Ascending aorta (tissue), 2 donors: ENCODE results near the gene FCGR3B. TPM values are rescaled to one million over a fixed set of nuclear protein-coding genes. Genes with fewer than 3 reads are reported as not detected.
"Not testable (repeated sequence)": the region's sequence is repeated elsewhere in the genome, so short reads cannot be mapped to it uniquely, and the experiment has no call there.

Experiments
- DNase-seq, 2 donors: peaks; one replicate each; pipeline ENCODE4 v3.0.0-alpha.2; 2019; ENCODE audit warnings: low spot score in 2 of 2
- H3K27ac ChIP-seq, 2 donors: fragments of 200-600 bp; sonication (generic); one replicate each; pipeline ENCODE4 v1.5.1; 2016 to 2017; ENCODE audit warnings: mild to moderate bottlenecking in 1 of 2
- H3K27me3 ChIP-seq: fragments of 200-600 bp; sonication (generic); one replicate; pipeline ENCODE4 v1.5.1; 2017
- H3K36me3 ChIP-seq, 2 donors: fragments of 200-600 bp; sonication (generic); one replicate each; pipeline ENCODE4 v1.5.1; 2016
- H3K4me1 ChIP-seq, 2 donors: fragments of 200-600 bp; sonication (generic); one replicate each; pipeline ENCODE4 v1.5.1; 2016 to 2017; ENCODE audit warnings: mild to moderate bottlenecking in 1 of 2
- H3K4me3 ChIP-seq, 2 donors: fragments of 200-600 bp; sonication (generic); one replicate each; pipeline ENCODE4 v1.5.1; 2016 to 2017; ENCODE audit warnings: mild to moderate bottlenecking in 1 of 2
- H3K9me3 ChIP-seq, 2 donors: fragments of 200-600 bp; sonication (generic); one replicate each; pipeline ENCODE4 v1.5.1; 2016
- intact Hi-C: fragments of 100-400 bp; cut with DNase I; formaldehyde crosslinking; loops from one replicate; pipeline ENCODE4 v1.15.1; 2023
- total RNA-seq: library from RNA; depleted of rRNA; stranded (reverse); fragments of >200 nt; gene quantifications from one replicate; pipeline ENCODE4 v1.1.0, GENCODE V29; 2016

FCGR3B gene
- total RNA-seq, 1 donor from 2014 or later: not detected

DNA sequence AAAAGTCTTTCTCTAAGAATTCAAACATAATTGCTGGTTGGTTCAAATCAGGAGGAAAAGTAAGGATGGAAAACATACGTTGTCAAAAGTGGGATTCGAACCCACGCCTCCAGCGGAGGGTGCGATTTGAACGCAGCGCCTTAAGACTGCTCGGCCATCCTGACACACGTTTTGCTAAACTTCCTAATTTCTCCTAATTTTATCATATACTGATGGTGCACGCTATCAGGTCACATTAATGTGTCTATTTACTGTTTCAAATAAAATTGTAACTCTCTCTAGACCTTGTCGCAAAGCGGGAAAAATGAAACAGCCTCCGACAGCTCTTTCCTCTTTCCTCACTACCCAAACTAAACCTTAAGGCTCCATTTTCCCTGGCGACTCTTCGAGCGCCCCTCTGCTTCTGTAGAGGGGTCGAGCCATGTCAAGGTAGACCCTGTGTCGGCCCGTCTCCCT, 19.1 kb downstream of the FCGR3B start:
- H3K27me3 ChIP-seq, H3K4me1 ChIP-seq, DNase-seq, H3K9me3 ChIP-seq, H3K36me3 ChIP-seq: not testable (repeated sequence)
- intact Hi-C loops: loop anchor here (1.0 to 5.0 kb wide), 4 partner anchors 79 to 230 kb away; no protein-coding TSS in a partner anchor
- H3K4me3 ChIP-seq: peak overlapping the region; percentile 54 to 58
- peak overlapping the region; percentile 84 to 88 for H3K27ac ChIP-seq

DNA sequence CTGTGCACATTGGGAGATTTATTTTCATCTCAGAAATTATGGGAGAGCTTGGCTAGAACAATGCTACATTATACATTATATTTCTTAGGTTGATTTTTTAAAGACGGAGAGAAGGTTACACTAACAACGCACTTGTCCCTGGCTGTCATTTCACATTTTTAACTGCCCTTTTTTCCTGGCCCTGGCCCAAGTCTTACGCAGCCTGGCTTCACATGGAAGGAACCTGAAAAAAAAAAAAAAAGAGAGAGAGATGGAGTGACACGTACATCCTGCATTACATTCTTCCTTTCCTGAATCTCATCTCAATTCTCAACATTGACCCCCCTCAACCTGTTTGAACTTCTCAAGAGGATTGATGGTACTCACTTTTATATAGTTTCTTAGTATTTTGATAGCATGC, 20.8 kb downstream of the FCGR3B start:
- intact Hi-C loops: loop anchor here (2.0 to 5.0 kb wide), 2 partner anchors 77 to 228 kb away; no protein-coding TSS in a partner anchor
- H3K36me3 ChIP-seq, H3K27me3 ChIP-seq, H3K4me1 ChIP-seq, H3K4me3 ChIP-seq, H3K27ac ChIP-seq, H3K9me3 ChIP-seq: not testable (repeated sequence)
- peak in 1 of 2 donors; percentile 75 for DNase-seq

DNA sequence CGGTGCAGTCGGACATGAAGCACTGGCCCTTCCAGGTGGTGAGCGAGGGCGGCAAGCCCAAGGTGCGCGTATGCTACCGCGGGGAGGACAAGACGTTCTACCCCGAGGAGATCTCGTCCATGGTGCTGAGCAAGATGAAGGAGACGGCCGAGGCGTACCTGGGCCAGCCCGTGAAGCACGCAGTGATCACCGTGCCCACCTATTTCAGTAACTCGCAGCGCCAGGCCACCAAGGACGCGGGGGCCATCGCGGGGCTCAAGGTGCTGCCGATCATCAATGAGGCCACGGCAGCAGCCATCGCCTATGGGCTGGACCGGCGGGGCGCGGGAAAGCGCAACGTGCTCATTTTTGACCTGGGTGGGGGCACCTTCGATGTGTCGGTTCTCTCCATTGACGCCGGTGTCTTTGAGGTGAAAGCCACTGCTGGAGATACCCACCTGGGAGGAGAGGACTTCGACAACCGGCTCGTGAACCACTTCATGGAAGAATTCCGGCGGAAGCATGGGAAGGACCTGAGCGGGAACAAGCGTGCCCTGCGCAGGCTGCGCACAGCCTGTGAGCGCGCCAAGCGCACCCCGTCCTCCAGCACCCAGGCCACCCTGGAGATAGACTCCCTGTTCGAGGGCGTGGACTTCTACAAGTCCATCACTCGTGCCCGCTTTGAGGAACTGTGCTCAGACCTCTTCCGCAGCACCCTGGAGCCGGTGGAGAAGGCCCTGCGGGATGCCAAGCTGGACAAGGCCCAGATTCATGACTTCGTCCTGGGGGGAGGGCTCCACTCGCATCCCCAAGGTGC, 24.2 kb downstream of the FCGR3B start:
- not testable (repeated sequence) for DNase-seq, H3K36me3 ChIP-seq

DNA sequence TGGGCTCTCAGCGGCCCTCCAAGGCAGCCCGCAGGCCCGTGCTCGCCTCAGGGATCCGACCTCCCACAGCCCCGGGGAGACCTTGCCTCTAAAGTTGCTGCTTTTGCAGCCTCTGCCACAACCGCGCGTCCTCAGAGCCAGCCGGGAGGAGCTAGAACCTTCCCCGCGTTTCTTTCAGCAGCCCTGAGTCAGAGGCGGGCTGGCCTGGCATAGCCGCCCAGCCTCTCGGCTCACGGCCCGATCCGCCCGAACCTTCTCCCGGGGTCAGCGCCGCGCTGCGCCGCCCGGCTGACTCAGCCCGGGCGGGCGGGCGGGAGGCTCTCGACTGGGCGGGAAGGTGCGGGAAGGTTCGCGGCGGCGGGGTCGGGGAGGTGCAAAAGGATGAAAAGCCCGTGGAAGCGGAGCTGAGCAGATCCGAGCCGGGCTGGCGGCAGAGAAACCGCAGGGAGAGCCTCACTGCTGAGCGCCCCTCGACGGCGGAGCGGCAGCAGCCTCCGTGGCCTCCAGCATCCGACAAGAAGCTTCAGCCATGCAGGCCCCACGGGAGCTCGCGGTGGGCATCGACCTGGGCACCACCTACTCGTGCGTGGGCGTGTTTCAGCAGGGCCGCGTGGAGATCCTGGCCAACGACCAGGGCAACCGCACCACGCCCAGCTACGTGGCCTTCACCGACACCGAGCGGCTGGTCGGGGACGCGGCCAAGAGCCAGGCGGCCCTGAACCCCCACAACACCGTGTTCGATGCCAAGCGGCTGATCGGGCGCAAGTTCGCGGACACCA, 25.0 kb downstream of the FCGR3B start:
- H3K9me3 ChIP-seq, H3K4me1 ChIP-seq, intact Hi-C loops, H3K36me3 ChIP-seq, H3K27me3 ChIP-seq: not testable (repeated sequence)
- DNase-seq: peak in 1 of 2 donors; percentile 80
- Histone ChIP-seq H3K27ac (peak overlapping the region in 1 of 2 donors; percentile 16), H3K4me3 (peak overlapping the region; percentile 36 to 55)

More for the DNA sequence above, 24.2 kb downstream of the FCGR3B start:
- H3K27me3 ChIP-seq, H3K27ac ChIP-seq, intact Hi-C loops, H3K9me3 ChIP-seq, H3K4me3 ChIP-seq, H3K4me1 ChIP-seq: not testable (repeated sequence)

DNA sequence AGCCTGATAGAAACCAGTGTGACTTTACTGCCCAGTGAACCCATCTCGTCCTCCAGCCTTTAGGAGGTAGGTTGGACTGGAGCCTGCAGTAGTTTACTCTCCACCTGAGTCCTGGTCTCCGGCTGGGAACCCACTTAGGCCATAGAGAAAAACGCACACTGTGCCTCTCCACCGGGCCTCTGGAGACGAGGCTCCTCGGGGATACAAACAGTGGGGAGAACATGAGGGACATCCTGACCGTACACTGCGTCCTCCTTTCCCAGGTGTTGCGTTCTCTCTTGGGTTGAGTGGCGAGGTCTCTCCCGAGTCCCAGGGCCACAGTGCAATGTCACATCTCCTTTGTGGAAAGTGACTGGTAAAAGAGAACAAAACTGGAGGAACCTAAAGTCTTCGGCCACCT, 26.0 kb downstream of the FCGR3B start:
- H3K9me3 ChIP-seq, H3K4me1 ChIP-seq, H3K36me3 ChIP-seq, intact Hi-C loops, H3K27ac ChIP-seq, DNase-seq, H3K4me3 ChIP-seq, H3K27me3 ChIP-seq: not testable (repeated sequence)

DNA sequence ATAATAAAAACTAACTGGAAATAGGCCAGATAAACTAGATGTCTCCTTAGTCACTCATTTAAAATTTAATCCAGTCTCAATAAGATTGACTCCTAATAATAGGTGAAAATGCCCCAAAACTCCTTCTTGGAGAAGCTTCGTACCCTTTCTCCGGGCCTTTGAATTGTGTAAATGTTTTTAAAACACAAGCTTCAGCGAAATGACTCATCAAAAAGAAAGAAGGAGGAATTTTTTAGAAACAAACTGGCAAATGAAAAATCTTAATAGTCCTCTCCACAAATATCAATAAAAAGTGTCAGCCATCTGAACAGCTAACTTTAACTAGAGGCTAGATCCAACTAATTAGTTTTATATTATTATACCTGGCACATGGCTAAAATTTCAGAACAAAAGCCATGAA, 33.9 kb downstream of the FCGR3B start:
- DNase-seq, H3K4me3 ChIP-seq, H3K9me3 ChIP-seq, intact Hi-C loops, H3K27ac ChIP-seq, H3K27me3 ChIP-seq, H3K4me1 ChIP-seq, H3K36me3 ChIP-seq: not testable (repeated sequence)

DNA sequence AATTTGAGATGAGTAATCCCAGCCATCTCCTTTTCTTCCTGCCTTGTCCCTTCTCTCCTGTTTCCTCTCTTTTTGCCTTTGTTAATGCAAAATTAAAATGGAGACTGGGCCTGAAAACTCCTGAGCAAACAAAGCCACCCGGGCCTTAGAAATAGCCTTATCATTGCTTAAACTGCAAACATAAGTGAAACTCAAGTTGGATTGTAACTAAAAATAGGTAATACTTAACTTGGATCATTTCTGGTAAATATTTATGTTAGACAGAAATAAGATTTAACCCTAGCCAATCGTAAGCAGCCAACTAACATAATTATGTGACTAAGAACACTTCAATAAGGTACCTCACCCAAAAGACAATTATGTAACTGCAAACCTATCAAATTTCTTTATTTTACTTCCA, 35.4 kb downstream of the FCGR3B start:
- H3K4me1 ChIP-seq, intact Hi-C loops, H3K27me3 ChIP-seq, H3K36me3 ChIP-seq, H3K4me3 ChIP-seq, H3K9me3 ChIP-seq, DNase-seq: not testable (repeated sequence)
- H3K27ac ChIP-seq: peak overlapping the region in 1 of 2 donors; percentile 80

DNA sequence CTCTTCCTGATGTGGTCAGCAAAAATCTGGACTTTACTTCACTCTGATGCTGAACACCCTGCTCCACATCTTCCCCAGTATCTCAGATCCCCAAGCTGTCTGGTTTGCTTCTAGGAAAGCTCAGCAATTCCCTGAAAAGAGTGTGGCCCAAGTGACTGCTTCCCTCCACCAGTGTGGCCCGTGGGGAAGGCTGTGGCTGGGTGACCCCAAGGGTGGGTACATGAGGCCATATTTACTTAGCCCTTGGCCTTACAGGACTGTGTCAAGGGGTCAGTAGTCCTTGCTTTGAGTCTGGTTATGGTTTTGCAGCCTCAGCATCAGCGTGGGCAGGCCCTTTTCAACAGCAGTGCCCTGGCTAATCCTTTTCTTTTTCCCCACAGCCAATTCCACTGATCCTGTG, 35.8 kb downstream of the FCGR3B start:
- H3K36me3 ChIP-seq, H3K27me3 ChIP-seq, H3K4me3 ChIP-seq, DNase-seq, intact Hi-C loops, H3K4me1 ChIP-seq, H3K9me3 ChIP-seq: not testable (repeated sequence)
- peak overlapping the region in 1 of 2 donors; percentile 80 for H3K27ac ChIP-seq

DNA sequence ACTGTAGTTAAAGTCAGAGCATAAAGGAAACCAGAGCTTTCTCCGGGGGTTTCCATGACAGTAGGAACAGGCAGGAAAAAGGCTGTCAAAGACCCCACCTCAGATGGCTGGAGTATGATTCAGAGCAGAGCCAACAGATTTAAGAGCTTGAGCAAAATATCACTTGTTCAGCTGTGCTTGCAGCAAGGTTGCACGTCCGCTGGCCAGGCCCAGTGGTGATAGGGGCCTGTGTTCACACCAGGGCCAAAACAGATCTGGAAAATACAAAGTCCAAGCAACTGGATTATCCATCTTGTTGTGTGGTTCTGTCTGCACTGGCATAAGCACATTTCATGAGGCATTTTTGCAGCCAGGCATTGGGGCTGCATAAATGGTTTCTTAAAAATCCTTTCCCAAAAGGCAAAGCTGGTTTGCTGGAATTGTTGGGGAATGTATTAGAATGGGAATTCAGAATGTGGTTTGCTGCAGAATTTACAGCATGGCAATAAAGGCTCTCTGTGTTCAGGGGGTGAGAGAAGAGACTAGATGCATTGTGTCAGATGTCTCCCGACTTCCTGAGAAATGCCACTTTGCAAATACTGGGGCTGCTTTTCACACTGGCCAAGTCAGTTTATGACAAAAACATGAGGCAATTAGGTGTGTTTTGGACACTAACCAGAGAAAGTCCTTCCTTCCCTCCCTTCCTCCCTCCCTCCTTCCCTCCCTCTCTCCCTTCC, 36.5 kb downstream of the FCGR3B start:
- peak overlapping the region in 1 of 2 donors; percentile 13 for H3K27ac ChIP-seq
- intact Hi-C loops: not testable (repeated sequence)

DNA sequence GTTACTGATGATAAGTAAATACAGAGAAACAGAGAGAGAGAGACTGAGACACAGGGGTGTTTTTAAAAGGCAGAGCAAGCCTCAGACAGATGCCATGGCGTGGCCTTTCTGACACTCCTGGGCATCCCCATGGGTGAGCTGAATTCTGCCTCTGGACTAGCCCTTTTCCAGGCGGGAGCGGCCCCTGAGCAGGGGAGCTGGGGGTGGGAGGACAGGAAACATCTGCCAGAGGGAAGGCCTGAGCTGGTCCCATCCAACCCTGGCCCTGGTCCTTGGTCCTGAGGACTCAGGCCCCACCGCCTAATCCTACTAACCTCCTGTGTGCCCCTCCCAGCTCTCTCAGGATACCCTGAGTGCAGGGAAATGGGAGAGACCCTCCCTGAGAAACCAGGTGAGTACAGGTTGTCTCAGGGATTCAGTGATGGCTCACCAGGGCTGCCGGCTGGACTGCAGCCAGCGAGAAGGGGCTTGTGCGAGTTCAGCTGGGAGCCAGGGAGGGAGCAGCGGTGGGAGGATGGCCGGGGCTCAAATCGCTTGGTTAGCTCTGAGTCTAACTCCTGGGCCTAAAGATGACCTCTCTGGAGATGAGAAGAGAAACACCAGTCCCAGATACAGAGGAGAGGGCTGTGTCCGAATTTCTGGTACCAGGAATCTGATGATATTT, 37.8 kb downstream of the FCGR3B start:
- DNase-seq, H3K36me3 ChIP-seq, H3K4me1 ChIP-seq: not testable (repeated sequence)

More for the DNA sequence above, 36.5 kb downstream of the FCGR3B start:
- H3K9me3 ChIP-seq, H3K36me3 ChIP-seq, DNase-seq, H3K27me3 ChIP-seq, H3K4me3 ChIP-seq, H3K4me1 ChIP-seq: not testable (repeated sequence)

DNA sequence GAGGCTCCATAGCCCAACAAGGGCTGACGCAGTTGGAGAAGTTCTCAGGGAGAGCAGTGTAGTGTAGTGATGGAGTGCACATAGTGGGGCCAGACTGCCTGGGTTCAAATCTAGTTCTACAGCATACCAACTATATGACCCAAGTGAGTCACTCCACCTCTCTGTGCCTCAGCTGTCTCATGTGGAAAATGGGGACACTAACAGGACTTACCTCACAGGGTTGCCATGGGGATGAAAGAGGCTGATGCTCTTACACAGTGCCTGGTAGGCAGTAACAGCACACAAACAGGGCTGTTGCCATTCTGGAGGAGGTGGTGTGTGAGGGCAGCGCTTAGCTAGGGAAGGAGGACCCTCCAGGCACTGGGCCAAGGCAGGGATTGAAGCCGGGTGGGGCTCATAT, 38.4 kb downstream of the FCGR3B start:
- H3K27me3 ChIP-seq, H3K27ac ChIP-seq, DNase-seq, intact Hi-C loops, H3K4me3 ChIP-seq, H3K36me3 ChIP-seq, H3K9me3 ChIP-seq, H3K4me1 ChIP-seq: not testable (repeated sequence)

More for the DNA sequence above, 37.8 kb downstream of the FCGR3B start:
- H3K27ac ChIP-seq, H3K4me3 ChIP-seq, intact Hi-C loops, H3K27me3 ChIP-seq, H3K9me3 ChIP-seq: not testable (repeated sequence)

DNA sequence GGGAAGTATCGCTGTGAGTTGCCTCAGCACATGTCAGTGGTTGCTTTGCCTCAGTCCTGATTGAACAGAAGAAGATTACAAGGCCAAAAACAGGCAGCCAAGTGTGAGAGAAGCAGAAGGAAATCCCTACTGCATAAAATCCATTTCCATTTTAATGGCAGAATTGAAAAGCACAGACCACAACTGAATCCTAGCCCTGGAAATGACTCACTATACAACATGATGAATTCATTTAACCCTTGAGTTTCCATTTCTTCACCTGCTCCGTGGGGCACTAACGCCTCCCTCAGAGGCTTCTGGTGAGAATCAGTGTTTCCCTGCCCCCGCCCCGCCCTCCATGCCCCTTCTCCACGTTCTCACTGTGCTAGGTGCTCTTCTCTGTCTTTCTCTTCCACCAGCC, 41.1 kb downstream of the FCGR3B start:
- H3K27ac ChIP-seq, H3K27me3 ChIP-seq, H3K36me3 ChIP-seq, intact Hi-C loops, H3K4me1 ChIP-seq, DNase-seq, H3K9me3 ChIP-seq, H3K4me3 ChIP-seq: not testable (repeated sequence)

DNA sequence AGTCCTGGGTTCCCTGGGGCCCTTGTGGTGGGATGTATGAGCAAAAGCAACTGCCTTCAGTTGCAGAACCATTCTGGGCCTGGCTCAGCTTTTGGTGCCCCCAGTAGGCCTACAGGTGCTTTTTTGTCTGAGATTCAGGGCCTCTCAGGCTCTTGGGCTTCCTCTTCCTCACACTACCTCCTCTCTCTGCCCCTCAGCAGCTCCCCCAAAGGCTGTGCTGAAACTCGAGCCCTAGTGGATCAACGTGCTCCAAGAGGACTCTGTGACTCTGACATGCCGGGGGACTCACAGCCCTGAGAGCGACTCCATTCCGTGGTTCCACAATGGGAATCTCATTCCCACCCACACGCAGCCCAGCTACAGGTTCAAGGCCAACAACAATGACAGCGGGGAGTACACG, 41.6 kb downstream of the FCGR3B start:
- H3K4me3 ChIP-seq, DNase-seq, intact Hi-C loops, H3K4me1 ChIP-seq, H3K9me3 ChIP-seq, H3K27ac ChIP-seq, H3K36me3 ChIP-seq, H3K27me3 ChIP-seq: not testable (repeated sequence)
